ENCODE data around the gene GPSM1. TPM values are rescaled to one million over a fixed set of nuclear protein-coding genes. Genes with fewer than 3 reads are reported as not detected.
"Not testable (repeated sequence)": the region's sequence is repeated elsewhere in the genome, so short reads cannot be mapped to it uniquely, and the experiment has no call there.

The GPSM1 gene
- polyA plus RNA-seq, 1 of the 3 experiments (the other 2 are of a cell fraction): 26.7 TPM

GRCh38 chr9:136318111-136318775 is 9.1 kb upstream of the GPSM1 start:
- Histone ChIP-seq H3K9ac (no peak overlapping the region), H3K27ac (ENCODE audit: low read depth in 2 of 2, low read length in 1 of 2) (no peak overlapping the region), H3K27me3 (ENCODE audit: insufficient read depth) (no peaks in the 10 kb centered on the region), H3K4me3 (ENCODE audit: low read depth in 2 of 2, low read length in 1 of 2) (no peak overlapping the region), H3K9me3 (peaks cover 4% of the 10 kb centered on the region; the same call in 1 of the 2 replicates), H3K79me2 (ENCODE audit: insufficient read depth) (no peaks in the 10 kb centered on the region), H3K9me2 (no peaks in the 10 kb centered on the region), H3K36me3 (replicated peaks in 1 of 2; ENCODE audit: control insufficient read depth in 1 of 2, insufficient read depth in 2 of 2, low read length in 1 of 2) (no peaks in the 10 kb centered on the region), H4K20me1 (ENCODE audit: insufficient read depth) (no peaks in the 10 kb centered on the region), H3K4me1 (ENCODE audit: control insufficient read depth in 1 of 2, insufficient read depth in 2 of 2, low read depth in 1 of 2, low read length in 1 of 2) (no peaks in the 10 kb centered on the region; a peak in 1 of 4 replicates), H3F3A (replicated peaks; ENCODE audit: insufficient read depth) (no peaks in the 10 kb centered on the region), H3K4me2 (no peak overlapping the region), H2AFZ (ENCODE audit: low read depth) (no peak overlapping the region)
- POLR2A ChIA-PET: no interaction called here
- TF ChIP-seq GABPA (IDR thresholded peaks at IDR 0.05; ENCODE audit: low read depth) (no peak), SMC3 (IDR thresholded peaks at IDR 0.05; ENCODE audit: low read depth, low read length) (no peak), CHD2 (IDR thresholded peaks at IDR 0.05; ENCODE audit: low read length, partially characterized antibody) (no peak)
- WGBS (ENCODE audit: low lambda C conversion rate): 43% methylated on average over 8 of the region's 21 CpGs
- CTCF ChIA-PET: no interaction called here
- no peak for DNase-seq

- no peak for TF ChIP-seq USF2 (IDR thresholded peaks at IDR 0.05; ENCODE audit: borderline replicate concordance, low read depth, low read length)
- TF ChIP-seq GATA2 (CRISPR knock-in tag; IDR thresholded peaks at IDR 0.05): no peak
- TF ChIP-seq FOSL2 (IDR thresholded peaks at IDR 0.05; ENCODE audit: borderline replicate concordance, low read depth): no peak
- no peak for TF ChIP-seq JUND (IDR thresholded peaks at IDR 0.05)
- TF ChIP-seq EP300 (IDR thresholded peaks at IDR 0.05; ENCODE audit: borderline replicate concordance in 1 of 2, low read depth in 1 of 2, low read length in 1 of 2): no peak
- no peak for TF ChIP-seq FOXJ3 (CRISPR knock-in tag; IDR thresholded peaks at IDR 0.05)
- no peak for TF ChIP-seq NFIC (IDR thresholded peaks at IDR 0.05; ENCODE audit: borderline replicate concordance)
- no peak for TF ChIP-seq CHD2 (IDR thresholded peaks at IDR 0.05; ENCODE audit: low read length, partially characterized antibody)
- TF ChIP-seq NRF1 (IDR thresholded peaks at IDR 0.05; ENCODE audit: low read depth, low read length): no peak
- no peak for TF ChIP-seq TEAD4 (IDR thresholded peaks at IDR 0.05; ENCODE audit: borderline replicate concordance, insufficient read depth)
- TF ChIP-seq RFX5 (IDR thresholded peaks at IDR 0.05; ENCODE audit: low read length): no peak
- no peak for TF ChIP-seq EZH2phosphoT487 (IDR thresholded peaks at IDR 0.05; ENCODE audit: borderline replicate concordance, low read depth)
- H4K20me1 ChIP-seq (ENCODE audit: insufficient read depth): no peaks in the 10 kb centered on the region
Measured at GRCh38 chr9:136318776-136319241, 8.5 kb upstream of the GPSM1 start.

GRCh38 chr9:136319244-136319643 is 8.1 kb upstream of the GPSM1 start:
- H3K36me3 ChIP-seq (replicated peaks in 1 of 2; ENCODE audit: control insufficient read depth in 1 of 2, insufficient read depth in 2 of 2, low read length in 1 of 2); DNase-seq; H3K4me3 ChIP-seq (ENCODE audit: low read depth in 2 of 2, low read length in 1 of 2); H3K9me2 ChIP-seq; H3K79me2 ChIP-seq (ENCODE audit: insufficient read depth); H3K9me3 ChIP-seq; POLR2A ChIA-PET; H3K9ac ChIP-seq; H4K20me1 ChIP-seq (ENCODE audit: insufficient read depth); H3K4me2 ChIP-seq; H3K27ac ChIP-seq (ENCODE audit: low read depth in 2 of 2, low read length in 1 of 2); H2AFZ ChIP-seq (ENCODE audit: low read depth); H3K4me1 ChIP-seq (ENCODE audit: control insufficient read depth in 1 of 2, insufficient read depth in 2 of 2, low read depth in 1 of 2, low read length in 1 of 2); H3K27me3 ChIP-seq (ENCODE audit: insufficient read depth); H3F3A ChIP-seq (replicated peaks; ENCODE audit: insufficient read depth): not testable (repeated sequence)
- CTCF ChIA-PET: interaction anchor here (1.0 to 1.6 kb wide), 4 partner anchors 20 to 53 kb away, joined by 3 to 9 read pairs (median 5); no protein-coding TSS in a partner anchor
- 93% methylated on average over 14 of the region's 14 CpGs for WGBS (ENCODE audit: low lambda C conversion rate)

More at GRCh38 chr9:136318776-136319241, 8.5 kb upstream of the GPSM1 start:
- H3K9ac ChIP-seq: no peak overlapping the region
- H3K9me2 ChIP-seq: no peaks in the 10 kb centered on the region
- peaks cover 0 to 2% of the 10 kb centered on the region in 2 experiments; a peak in 1 of 4 replicates for H3K4me1 ChIP-seq (ENCODE audit: control insufficient read depth in 1 of 2, insufficient read depth in 2 of 2, low read depth in 1 of 2, low read length in 1 of 2)
- CTCF ChIA-PET: interaction anchor here (1.0 to 1.6 kb wide), 3 partner anchors 21 to 53 kb away, joined by 3 to 9 read pairs (median 7); no protein-coding TSS in a partner anchor
- 87% methylated on average over 4 of the region's 16 CpGs for WGBS (ENCODE audit: low lambda C conversion rate)
- H3K36me3 ChIP-seq (replicated peaks in 1 of 2; ENCODE audit: control insufficient read depth in 1 of 2, insufficient read depth in 2 of 2, low read length in 1 of 2): no peaks in the 10 kb centered on the region
- no peak for DNase-seq
- H3K9me3 ChIP-seq: peaks cover 4% of the 10 kb centered on the region; the same call in 1 of the 2 replicates
- no peak overlapping the region for H2AFZ ChIP-seq (ENCODE audit: low read depth)
- no peak overlapping the region for H3K4me3 ChIP-seq (ENCODE audit: low read depth in 2 of 2, low read length in 1 of 2)
- no peaks in the 10 kb centered on the region for H3F3A ChIP-seq (replicated peaks; ENCODE audit: insufficient read depth)
- no peaks in the 10 kb centered on the region for H3K27me3 ChIP-seq (ENCODE audit: insufficient read depth)
- POLR2A ChIA-PET: no interaction called here
- H3K4me2 ChIP-seq: no peak overlapping the region
- H3K79me2 ChIP-seq (ENCODE audit: insufficient read depth): no peaks in the 10 kb centered on the region
- no peak overlapping the region for H3K27ac ChIP-seq (ENCODE audit: low read depth in 2 of 2, low read length in 1 of 2)

- H3K4me3 ChIP-seq (ENCODE audit: low read depth in 2 of 2, low read length in 1 of 2); H3K27me3 ChIP-seq (ENCODE audit: insufficient read depth); DNase-seq; H3K9me2 ChIP-seq; H3F3A ChIP-seq (replicated peaks; ENCODE audit: insufficient read depth); H2AFZ ChIP-seq (ENCODE audit: low read depth); H4K20me1 ChIP-seq (ENCODE audit: insufficient read depth); H3K36me3 ChIP-seq (replicated peaks in 1 of 2; ENCODE audit: control insufficient read depth in 1 of 2, insufficient read depth in 2 of 2, low read length in 1 of 2); H3K79me2 ChIP-seq (ENCODE audit: insufficient read depth); H3K4me2 ChIP-seq; POLR2A ChIA-PET; H3K9me3 ChIP-seq; H3K27ac ChIP-seq (ENCODE audit: low read depth in 2 of 2, low read length in 1 of 2); H3K9ac ChIP-seq: not testable (repeated sequence)
- H3K4me1 ChIP-seq (ENCODE audit: control insufficient read depth in 1 of 2, insufficient read depth in 2 of 2, low read depth in 1 of 2, low read length in 1 of 2): peaks cover 0 to 13% of the 10 kb centered on the region in 2 experiments; a peak in 1 of 4 replicates
- WGBS (ENCODE audit: low lambda C conversion rate): 62% methylated on average over 3 of the region's 3 CpGs
- CTCF ChIA-PET: interaction anchor here (1.0 to 7.0 kb wide), 5 partner anchors 7 to 52 kb away, joined by 3 to 91 read pairs (median 7); no protein-coding TSS in a partner anchor
Measured at GRCh38 chr9:136319955-136320354, 7.4 kb upstream of the GPSM1 start.

All from SK-N-SH (cell line).